ENCODE data around the gene KCNQ2. TPM values are rescaled to one million over a fixed set of nuclear protein-coding genes. Genes with fewer than 3 reads are reported as not detected.
A peak's percentile ranks its signal among the peaks of the same experiment; 100 is the strongest.

The KCNQ2 gene
- total RNA-seq, 1 donor from 2014 or later = 14.6 TPM

DNA sequence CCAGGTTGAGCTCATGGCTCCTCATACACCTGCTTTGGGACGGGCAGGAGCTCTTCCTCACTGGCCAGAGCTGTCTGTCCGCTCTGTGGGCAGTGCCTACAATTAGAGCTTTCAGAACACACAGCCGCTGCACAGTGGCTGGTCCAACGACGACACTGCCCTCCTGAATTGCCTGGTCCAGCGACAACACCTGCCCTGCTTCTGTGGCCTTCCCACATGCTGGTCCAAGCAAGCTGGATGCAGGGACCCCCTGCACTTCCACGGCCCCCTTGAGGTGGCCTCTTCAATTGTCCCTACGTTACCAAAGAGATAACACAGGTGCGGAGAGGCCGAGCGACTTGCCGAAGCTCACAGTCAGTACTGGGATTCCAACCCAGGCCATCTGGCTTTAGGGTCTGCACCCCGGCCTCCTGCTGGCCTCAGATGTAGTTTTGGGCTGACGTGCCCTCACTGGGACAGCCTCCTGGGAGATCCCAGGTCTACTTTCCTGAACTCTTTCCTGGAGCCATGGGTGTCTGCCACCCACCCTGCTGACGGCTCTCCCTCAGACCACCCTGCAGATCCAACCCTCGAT lies 109.9 kb downstream of the KCNQ2 start:
- H3K36me3 Mint-ChIP-seq (ENCODE audit: insufficient read depth) = no peaks in the 10 kb centered on the region
- H3K27me3 Mint-ChIP-seq = peaks cover 20% of the 10 kb centered on the region
- H3K4me1 Mint-ChIP-seq (ENCODE audit: low read depth) = peaks cover 8% of the 10 kb centered on the region
- TF ChIP-seq, protein P1, sequence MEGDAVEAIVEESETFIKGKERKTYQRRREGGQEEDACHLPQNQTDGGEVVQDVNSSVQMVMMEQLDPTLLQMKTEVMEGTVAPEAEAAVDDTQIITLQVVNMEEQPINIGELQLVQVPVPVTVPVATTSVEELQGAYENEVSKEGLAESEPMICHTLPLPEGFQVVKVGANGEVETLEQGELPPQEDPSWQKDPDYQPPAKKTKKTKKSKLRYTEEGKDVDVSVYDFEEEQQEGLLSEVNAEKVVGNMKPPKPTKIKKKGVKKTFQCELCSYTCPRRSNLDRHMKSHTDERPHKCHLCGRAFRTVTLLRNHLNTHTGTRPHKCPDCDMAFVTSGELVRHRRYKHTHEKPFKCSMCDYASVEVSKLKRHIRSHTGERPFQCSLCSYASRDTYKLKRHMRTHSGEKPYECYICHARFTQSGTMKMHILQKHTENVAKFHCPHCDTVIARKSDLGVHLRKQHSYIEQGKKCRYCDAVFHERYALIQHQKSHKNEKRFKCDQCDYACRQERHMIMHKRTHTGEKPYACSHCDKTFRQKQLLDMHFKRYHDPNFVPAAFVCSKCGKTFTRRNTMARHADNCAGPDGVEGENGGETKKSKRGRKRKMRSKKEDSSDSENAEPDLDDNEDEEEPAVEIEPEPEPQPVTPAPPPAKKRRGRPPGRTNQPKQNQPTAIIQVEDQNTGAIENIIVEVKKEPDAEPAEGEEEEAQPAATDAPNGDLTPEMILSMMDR (IDR thresholded peaks at IDR 0.05; ENCODE audit: unreplicated experiment) = no peak
- no peaks in the 10 kb centered on the region for H3K9me3 Mint-ChIP-seq (ENCODE audit: low read depth)
- no peak for DNase-seq (ENCODE audit: low spot score, unreplicated experiment)
- peak overlapping the region; percentile 21 for H3K4me3 Mint-ChIP-seq (ENCODE audit: low read depth)
- no peak overlapping the region for H3K27ac Mint-ChIP-seq

DNA sequence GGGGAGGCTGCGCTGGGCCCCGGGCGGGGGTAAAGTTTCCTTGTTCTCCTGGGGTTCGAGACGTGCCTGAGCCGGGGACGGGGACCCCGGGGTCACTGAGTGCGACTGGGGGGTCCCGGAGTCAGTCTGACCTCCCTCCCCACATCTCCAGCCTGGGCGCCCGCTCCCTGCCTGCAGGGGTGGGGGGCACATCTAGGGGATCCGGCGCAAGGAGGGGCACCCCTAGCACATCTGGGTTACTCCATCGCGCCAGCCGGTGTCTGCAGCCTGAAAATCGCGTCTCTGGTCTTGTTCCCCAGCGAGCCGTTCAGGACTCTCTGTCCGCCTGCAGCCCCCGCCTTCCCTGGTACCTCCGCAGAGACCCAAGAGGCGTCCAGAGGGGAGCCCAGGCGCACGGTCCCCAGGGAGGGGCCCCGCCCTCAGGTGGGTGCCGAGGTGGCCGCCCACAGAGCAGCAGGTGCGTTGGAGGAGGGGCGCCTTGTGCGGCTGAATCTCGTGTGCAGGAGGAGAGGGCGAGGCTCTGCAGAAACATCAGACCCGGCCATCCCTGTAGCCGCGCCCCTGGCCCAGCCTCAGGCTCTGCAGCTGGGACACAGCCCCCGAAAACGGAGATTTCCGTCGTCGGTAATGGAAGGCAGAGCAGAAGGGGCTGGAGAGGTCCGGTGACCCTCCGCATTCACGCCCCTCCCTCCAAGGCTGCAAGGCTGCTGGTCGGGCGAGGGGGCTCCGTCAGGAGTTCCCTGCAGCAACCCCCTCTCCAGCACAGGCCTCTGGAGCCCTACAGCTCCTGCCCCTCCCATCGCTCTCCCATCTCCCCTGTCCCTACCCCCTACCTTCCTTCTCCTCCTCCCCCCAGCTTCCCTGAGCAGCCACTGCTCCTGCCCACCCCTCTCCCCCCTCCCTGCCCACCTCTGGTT lies 110.7 kb downstream of the KCNQ2 start:
- peaks cover 20% of the 10 kb centered on the region for H3K27me3 Mint-ChIP-seq
- no peaks in the 10 kb centered on the region for H3K36me3 Mint-ChIP-seq (ENCODE audit: insufficient read depth)
- TF ChIP-seq, protein P1 (IDR thresholded peaks at IDR 0.05; ENCODE audit: unreplicated experiment) = no peak
- no peak for DNase-seq (ENCODE audit: low spot score, unreplicated experiment)
- no peaks in the 10 kb centered on the region for H3K9me3 Mint-ChIP-seq (ENCODE audit: low read depth)
- H3K4me3 Mint-ChIP-seq (ENCODE audit: low read depth) = no peak overlapping the region
- H3K4me1 Mint-ChIP-seq (ENCODE audit: low read depth) = peaks cover 8% of the 10 kb centered on the region
- H3K27ac Mint-ChIP-seq = no peak overlapping the region

GRCh38 chr20:63360850-63361518 lies 111.5 kb downstream of the KCNQ2 start, which contains the start of gene CHRNA4:
Gene CHRNA4, minus strand, starts transcription at chr20:63361349. Its CDS starts 184 bp downstream, at chr20:63361165.
- Mint-ChIP-seq H3K4me1 (ENCODE audit: low read depth) (peaks cover 8% of the 10 kb centered on the region), H3K9me3 (ENCODE audit: low read depth) (no peaks in the 10 kb centered on the region), H3K27ac (no peak within 1 kb of the TSS), H3K36me3 (ENCODE audit: insufficient read depth) (no peaks in the 10 kb centered on the region), H3K4me3 (ENCODE audit: low read depth) (no peak within 1 kb of the TSS), H3K27me3 (peaks cover 20% of the 10 kb centered on the region)
- TF ChIP-seq, protein P1 (IDR thresholded peaks at IDR 0.05; ENCODE audit: unreplicated experiment) = no peak
- no peak for DNase-seq (ENCODE audit: low spot score, unreplicated experiment)

DNA sequence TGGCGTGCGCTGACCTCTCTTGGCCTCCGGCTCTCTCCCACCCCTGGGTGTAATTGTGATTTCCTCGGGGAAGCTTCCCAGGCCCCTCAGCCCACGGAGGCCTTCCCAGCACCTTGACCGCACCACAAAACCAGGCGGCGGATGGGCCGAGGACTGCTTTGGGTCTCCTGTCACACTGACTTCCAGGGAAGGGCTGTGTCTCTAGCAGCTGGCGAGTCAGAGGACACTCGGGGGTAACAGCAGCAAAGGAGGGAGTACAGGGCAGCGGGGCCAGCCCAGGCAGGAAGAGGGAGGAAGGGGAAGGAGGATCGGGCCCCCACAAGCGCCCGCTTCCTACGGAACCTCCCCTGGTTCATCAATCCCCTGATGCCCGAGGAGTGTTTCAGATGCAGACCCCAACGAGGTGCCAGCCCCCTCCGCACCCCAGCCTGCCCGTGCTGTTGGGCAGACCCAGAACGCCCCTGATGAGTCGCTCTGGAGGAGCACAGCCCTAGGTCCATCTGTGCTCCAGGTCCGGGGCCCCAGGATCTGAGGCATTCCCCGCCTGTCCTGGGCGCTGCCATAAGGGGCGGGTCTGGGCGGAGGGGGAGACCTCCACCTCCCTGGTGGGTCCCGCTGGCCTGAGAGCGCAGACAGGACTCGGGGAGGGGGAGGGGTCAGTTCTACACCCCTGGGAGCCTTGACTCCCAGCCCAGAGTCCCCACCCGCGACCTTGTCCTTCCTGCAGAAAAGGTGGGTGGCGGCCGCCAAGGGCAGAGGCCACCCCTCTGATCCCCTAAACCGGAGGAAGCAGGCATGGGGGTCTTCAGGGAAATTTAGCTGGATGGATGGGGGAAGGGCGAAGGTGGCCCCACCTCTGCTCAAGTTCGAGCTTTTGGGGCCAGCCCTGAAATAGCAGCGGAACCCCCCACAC lies 112.3 kb downstream of the KCNQ2 start:
- Mint-ChIP-seq H3K4me1 (ENCODE audit: low read depth) (peaks cover 8% of the 10 kb centered on the region), H3K36me3 (ENCODE audit: insufficient read depth) (no peaks in the 10 kb centered on the region), H3K4me3 (ENCODE audit: low read depth) (no peak overlapping the region), H3K27ac (peak overlapping the region; percentile 37), H3K9me3 (ENCODE audit: low read depth) (no peaks in the 10 kb centered on the region), H3K27me3 (peaks cover 20% of the 10 kb centered on the region)
- TF ChIP-seq, protein P1 (IDR thresholded peaks at IDR 0.05; ENCODE audit: unreplicated experiment) = no peak
- no peak for DNase-seq (ENCODE audit: low spot score, unreplicated experiment)
